Measurements from ENCODE around the gene PTCD2. TPM values are rescaled to one million over a fixed set of nuclear protein-coding genes. Genes with fewer than 3 reads are reported as not detected.

The PTCD2 gene
- total RNA-seq, 1 experiment from 2014 or later: 11.6 TPM

DNA sequence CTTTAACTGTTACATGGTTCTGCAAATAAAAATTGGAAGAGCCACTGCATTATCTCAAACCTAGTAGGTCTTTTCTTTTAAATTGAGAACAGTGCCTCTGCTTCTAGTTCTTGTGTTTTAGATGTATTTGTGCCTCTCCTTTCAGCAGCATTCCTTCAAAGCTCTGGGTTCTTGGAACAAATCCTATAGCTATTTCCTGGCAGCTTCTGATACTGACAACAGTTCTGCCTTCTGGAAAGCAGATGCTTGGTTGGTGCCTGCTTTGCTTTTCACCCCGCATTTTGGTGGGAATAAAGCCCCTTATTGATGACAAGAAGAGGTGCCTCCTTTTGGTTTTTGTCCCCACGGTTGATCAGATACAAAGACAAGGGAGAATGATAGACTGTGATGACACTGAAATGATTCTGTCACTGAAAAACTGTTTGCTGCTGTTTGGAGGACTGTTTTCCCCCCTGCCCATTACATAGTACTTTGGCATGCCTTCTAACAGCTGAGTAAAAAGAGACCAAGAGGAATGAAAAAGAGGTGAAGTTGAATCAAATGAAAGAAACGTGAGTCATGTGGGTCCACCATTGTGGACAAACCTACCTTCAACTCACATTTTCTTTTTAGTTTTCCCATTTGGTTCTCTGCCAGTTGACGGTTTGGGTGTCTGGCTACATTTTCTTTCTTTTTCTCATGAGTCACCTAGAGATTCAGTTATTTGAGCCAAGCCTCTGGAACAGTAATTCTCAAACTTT is 5.6 kb downstream of the PTCD2 start:
- H3K27ac Mint-ChIP-seq (ENCODE audit: unreplicated experiment): no peak overlapping the region
- Histone ChIP-seq H3K4me3 (ENCODE audit: low read depth, low read length) (no peak overlapping the region), H3K4me1 (no peaks in the 10 kb centered on the region), H3K36me3 (ENCODE audit: control insufficient read depth, insufficient read depth, low read length) (no peaks in the 10 kb centered on the region; the same call in 1 of the 2 replicates), H3K27me3 (replicated peaks; ENCODE audit: control insufficient read depth, insufficient read depth, low read length) (no peaks in the 10 kb centered on the region), H3K9me3 (no peaks in the 10 kb centered on the region)
- ChIA-PET POLR2A (no interaction called here), CTCF (no interaction called here)
- H3K4me1 Mint-ChIP-seq (ENCODE audit: low read depth, unreplicated experiment): peaks cover 11% of the 10 kb centered on the region
- TF ChIP-seq, protein P1, sequence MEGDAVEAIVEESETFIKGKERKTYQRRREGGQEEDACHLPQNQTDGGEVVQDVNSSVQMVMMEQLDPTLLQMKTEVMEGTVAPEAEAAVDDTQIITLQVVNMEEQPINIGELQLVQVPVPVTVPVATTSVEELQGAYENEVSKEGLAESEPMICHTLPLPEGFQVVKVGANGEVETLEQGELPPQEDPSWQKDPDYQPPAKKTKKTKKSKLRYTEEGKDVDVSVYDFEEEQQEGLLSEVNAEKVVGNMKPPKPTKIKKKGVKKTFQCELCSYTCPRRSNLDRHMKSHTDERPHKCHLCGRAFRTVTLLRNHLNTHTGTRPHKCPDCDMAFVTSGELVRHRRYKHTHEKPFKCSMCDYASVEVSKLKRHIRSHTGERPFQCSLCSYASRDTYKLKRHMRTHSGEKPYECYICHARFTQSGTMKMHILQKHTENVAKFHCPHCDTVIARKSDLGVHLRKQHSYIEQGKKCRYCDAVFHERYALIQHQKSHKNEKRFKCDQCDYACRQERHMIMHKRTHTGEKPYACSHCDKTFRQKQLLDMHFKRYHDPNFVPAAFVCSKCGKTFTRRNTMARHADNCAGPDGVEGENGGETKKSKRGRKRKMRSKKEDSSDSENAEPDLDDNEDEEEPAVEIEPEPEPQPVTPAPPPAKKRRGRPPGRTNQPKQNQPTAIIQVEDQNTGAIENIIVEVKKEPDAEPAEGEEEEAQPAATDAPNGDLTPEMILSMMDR (IDR thresholded peaks at IDR 0.05; ENCODE audit: insufficient read depth in 1 of 2, low read depth in 1 of 2, low read length in 1 of 2, severe bottlenecking in 1 of 2, unreplicated experiment in 1 of 2): no peak
- no peaks in the 10 kb centered on the region for H3K27me3 Mint-ChIP-seq (ENCODE audit: insufficient read depth, unreplicated experiment)
- no peaks in the 10 kb centered on the region for H3K9me3 Mint-ChIP-seq (ENCODE audit: unreplicated experiment)
- intact Hi-C loops (cut with micrococcal nuclease; ENCODE audit: unreplicated experiment): no loop called here
- no peak overlapping the region for H3K4me3 Mint-ChIP-seq (ENCODE audit: unreplicated experiment)
- H3K36me3 Mint-ChIP-seq (ENCODE audit: insufficient read depth, unreplicated experiment): peaks cover 41% of the 10 kb centered on the region
- no TSS peak for BruUV-seq (replicated peaks)
- no peak for DNase-seq

GRCh38 chr5:72326306-72326649 is 6.1 kb downstream of the PTCD2 start:
- Mint-ChIP-seq H3K36me3 (ENCODE audit: insufficient read depth, unreplicated experiment) (peaks cover 46% of the 10 kb centered on the region), H3K4me1 (ENCODE audit: low read depth, unreplicated experiment) (peaks cover 11% of the 10 kb centered on the region), H3K27ac (ENCODE audit: unreplicated experiment) (no peak overlapping the region), H3K9me3 (ENCODE audit: unreplicated experiment) (no peaks in the 10 kb centered on the region), H3K27me3 (ENCODE audit: insufficient read depth, unreplicated experiment) (no peaks in the 10 kb centered on the region), H3K4me3 (ENCODE audit: unreplicated experiment) (no peak overlapping the region)
- TF ChIP-seq, protein P1 (IDR thresholded peaks at IDR 0.05; ENCODE audit: insufficient read depth in 1 of 2, low read depth in 1 of 2, low read length in 1 of 2, severe bottlenecking in 1 of 2, unreplicated experiment in 1 of 2): no peak
- CTCF ChIA-PET: no interaction called here
- Histone ChIP-seq H3K36me3 (ENCODE audit: control insufficient read depth, insufficient read depth, low read length) (no peaks in the 10 kb centered on the region; the same call in 1 of the 2 replicates), H3K9me3 (no peaks in the 10 kb centered on the region), H3K4me1 (no peaks in the 10 kb centered on the region), H3K4me3 (ENCODE audit: low read depth, low read length) (no peak overlapping the region), H3K27me3 (replicated peaks; ENCODE audit: control insufficient read depth, insufficient read depth, low read length) (no peaks in the 10 kb centered on the region)
- POLR2A ChIA-PET: no interaction called here
- no peak for DNase-seq
- intact Hi-C loops (cut with micrococcal nuclease; ENCODE audit: unreplicated experiment): no loop called here
- BruUV-seq (replicated peaks): no TSS peak

GRCh38 chr5:72328172-72328571 is 8.0 kb downstream of the PTCD2 start:
- peaks cover 11% of the 10 kb centered on the region for H3K4me1 Mint-ChIP-seq (ENCODE audit: low read depth, unreplicated experiment)
- H3K27me3 Mint-ChIP-seq (ENCODE audit: insufficient read depth, unreplicated experiment): no peaks in the 10 kb centered on the region
- no peaks in the 10 kb centered on the region for H3K9me3 Mint-ChIP-seq (ENCODE audit: unreplicated experiment)
- no peak for DNase-seq
- Histone ChIP-seq H3K4me1 (no peaks in the 10 kb centered on the region), H3K36me3 (ENCODE audit: control insufficient read depth, insufficient read depth, low read length) (no peaks in the 10 kb centered on the region; the same call in 1 of the 2 replicates), H3K27me3 (replicated peaks; ENCODE audit: control insufficient read depth, insufficient read depth, low read length) (no peaks in the 10 kb centered on the region), H3K9me3 (no peaks in the 10 kb centered on the region), H3K4me3 (ENCODE audit: low read depth, low read length) (no peak overlapping the region)
- intact Hi-C loops (cut with micrococcal nuclease; ENCODE audit: unreplicated experiment): no loop called here
- no peak overlapping the region for H3K27ac Mint-ChIP-seq (ENCODE audit: unreplicated experiment)
- ChIA-PET CTCF (no interaction called here), POLR2A (no interaction called here)
- TF ChIP-seq, protein P1 (IDR thresholded peaks at IDR 0.05; ENCODE audit: insufficient read depth in 1 of 2, low read depth in 1 of 2, low read length in 1 of 2, severe bottlenecking in 1 of 2, unreplicated experiment in 1 of 2): no peak
- no peak overlapping the region for H3K4me3 Mint-ChIP-seq (ENCODE audit: unreplicated experiment)
- H3K36me3 Mint-ChIP-seq (ENCODE audit: insufficient read depth, unreplicated experiment): peaks cover 53% of the 10 kb centered on the region
- no TSS peak for BruUV-seq (replicated peaks)
